HG03442 (cell line): ENCODE data around the gene FBXO10.
A peak's percentile ranks its signal among the peaks of the same experiment; 100 is the strongest.
"Not testable (repeated sequence)": the region's sequence is repeated elsewhere in the genome, so short reads cannot be mapped to it uniquely, and the experiment has no call there.

Source experiments
- ATAC-seq: cut with Tn5 transposase; IDR thresholded peaks from one replicate; pipeline ENCODE4 v1.9.1; 2021; ENCODE audit warnings: mild to moderate bottlenecking, moderate library complexity; ENCODE audit not compliant: unreplicated experiment

Gene FBXO10, protein sequence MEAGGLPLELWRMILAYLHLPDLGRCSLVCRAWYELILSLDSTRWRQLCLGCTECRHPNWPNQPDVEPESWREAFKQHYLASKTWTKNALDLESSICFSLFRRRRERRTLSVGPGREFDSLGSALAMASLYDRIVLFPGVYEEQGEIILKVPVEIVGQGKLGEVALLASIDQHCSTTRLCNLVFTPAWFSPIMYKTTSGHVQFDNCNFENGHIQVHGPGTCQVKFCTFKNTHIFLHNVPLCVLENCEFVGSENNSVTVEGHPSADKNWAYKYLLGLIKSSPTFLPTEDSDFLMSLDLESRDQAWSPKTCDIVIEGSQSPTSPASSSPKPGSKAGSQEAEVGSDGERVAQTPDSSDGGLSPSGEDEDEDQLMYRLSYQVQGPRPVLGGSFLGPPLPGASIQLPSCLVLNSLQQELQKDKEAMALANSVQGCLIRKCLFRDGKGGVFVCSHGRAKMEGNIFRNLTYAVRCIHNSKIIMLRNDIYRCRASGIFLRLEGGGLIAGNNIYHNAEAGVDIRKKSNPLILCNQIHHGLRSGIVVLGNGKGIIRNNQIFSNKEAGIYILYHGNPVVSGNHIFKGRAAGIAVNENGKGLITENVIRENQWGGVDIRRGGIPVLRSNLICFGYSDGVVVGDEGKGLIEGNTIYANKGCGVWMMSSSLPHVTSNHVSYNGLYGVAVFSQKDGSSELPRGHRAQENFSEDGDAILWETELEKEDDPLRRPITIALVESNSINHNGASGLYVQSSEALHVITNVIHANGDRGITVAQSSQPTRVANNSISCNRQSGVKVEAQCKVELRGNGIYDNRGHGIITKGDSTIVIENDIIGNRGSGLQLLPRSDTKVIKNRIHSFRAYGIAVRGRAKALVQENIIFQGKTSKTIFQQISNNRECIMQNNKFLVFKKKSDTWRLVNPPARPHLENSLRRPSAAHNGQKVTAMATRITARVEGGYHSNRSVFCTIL

DNA sequence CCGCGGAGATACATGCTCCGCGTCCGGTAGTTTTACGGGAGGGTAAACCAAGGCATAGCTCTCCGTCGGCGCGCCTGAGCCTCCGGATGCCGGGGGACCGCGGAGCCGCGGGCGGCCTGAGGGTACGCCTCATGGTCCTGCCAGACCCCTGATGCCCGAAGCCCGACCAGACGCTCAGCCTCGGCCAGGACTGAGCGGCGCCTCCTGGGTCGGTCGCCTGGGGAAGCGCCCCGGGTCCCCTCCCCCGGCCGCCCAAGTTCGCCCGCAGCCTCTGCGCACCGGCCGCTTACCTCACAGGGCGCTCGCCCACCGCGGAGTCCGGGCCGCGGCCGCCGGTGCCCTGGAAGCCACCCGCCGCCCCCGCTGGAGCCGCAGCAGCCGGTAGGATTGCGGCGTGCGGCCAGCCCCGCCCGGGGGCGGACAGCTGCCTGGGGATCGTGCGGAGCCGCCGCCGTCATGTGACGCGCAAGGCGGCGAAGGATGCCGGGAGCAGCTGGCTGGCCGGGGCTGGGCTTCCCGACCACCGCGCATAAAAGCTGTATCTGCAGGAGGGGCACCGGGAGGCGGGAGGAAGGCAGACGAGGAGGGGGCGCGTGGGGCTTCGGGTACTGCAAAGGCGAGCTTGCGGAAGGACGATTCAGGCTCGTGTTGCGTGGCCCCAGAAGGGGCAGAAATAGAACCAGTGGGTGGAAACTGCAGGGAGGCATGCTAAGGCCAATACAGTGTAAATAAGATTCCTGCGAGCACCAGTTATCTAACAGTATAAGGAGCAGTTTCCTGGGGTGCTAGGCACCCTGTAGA lies at the start of gene FBXO10:
FBXO10 (minus strand) TSS at position 460 of the 801 bp plus-strand sequence. CDS start 34,612 bp downstream, outside the sequence.
- peak; percentile 74 for ATAC-seq

DNA sequence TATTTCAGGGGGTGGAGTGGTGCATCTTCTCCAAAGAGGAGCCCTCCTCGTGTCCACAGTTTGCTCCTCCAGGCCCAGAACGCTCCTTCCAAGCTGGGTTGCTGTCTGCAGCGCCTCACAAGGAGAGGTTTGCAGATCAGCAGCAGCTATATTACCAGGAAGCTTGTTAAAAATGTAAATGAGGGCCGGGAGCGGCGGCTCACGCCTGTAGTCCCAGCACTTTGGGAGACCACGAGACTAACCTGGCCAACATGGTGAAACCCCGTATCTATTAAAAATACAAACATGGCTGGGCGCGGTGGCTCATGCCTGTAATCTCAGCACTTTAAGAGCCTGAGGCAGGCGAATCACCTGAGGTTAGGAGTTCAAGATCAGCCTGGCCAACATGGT lies 49.6 kb upstream of the FBXO10 start:
- no peak for ATAC-seq

DNA sequence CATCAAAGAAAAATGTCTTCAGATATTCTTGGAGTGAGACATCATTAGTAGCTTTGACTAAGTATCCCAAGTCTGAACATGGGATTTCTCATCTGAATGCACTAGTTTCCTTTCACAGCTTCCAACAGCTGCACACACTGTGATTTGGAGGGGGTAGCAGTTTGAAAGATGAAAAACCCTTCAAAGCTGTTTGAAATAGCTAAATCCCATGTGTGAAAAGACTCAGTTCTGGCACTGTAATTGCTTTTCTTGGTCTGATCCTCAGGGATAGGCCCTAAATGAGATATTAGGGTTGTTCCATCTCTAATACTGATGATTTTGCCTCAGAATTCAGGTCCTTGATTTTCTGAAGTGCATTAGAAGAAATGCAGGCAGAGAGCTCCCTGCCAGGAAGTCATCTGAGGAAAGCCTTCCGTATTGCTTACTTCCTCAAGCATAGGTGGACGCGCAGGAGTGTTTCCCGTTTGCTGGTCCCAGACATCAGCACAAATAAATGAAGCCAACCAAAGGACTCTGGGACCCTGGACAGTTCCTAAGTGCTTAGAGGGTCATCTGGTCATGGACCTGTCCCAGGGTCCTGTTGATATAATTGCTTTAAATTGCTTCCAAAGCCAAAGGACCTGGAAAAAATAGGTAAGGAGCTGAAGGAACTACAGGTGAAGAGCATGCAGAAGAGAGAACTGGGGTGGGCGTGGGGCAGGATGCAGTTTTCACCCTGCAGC lies 49.0 kb upstream of the FBXO10 start:
- ATAC-seq = no peak

DNA sequence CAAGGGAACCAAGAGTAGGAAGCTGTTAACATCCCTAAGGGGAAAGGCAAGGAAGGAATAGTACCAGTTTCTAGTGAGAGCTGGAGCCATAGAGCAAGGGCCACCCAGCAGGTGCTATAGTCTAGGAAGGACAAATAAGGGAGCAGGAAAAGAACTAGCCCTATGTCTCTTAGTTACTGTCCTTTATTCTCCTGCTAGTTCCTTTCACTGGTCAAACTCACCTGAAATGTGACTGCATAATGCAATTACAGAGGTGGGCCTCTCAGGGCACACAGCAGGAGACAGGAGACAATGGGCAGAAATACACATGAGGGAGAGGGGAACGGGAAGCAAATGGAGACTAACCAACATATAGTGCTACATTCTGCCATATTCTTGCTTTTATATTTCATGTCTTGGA lies 47.9 kb upstream of the FBXO10 start:
- ATAC-seq = no peak

DNA sequence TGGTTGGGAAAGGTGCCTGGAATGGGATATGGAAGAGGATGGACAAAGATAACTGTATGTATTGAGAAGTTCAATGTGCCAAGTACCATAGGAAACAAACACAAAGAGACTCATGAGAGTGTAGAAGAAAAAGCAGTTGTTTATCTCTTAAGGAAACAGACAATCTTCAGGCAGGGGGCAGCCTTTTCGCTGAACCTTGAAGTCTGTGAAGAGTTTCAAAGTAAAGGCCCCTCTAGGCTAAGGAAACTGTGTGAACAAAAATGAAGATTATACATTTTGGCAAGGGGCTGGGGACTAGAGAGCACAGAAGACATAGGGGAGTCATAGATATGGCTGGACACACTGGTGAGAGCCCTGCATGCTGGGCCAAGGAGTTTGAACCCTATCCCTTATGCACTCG lies 47.1 kb upstream of the FBXO10 start:
- ATAC-seq = no peak

DNA sequence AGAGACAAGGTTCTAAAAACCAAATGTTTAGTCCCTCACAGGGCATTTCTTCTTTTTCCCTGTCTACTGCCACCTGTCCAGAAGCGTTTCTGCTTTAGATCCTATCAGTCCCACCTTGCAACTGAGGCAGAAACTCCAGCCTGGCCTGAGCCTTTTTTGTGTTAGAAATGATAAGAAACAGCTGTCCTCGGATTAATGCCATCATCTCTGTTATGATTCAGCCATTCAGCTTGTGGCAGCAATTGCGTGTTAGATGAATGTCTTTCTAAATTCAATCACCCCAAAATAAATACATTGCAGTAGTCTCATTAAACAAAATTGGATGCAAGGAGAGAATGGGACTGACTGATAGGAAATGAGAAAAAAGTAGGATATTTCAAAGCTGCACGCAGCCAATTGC lies 46.3 kb upstream of the FBXO10 start:
- no peak for ATAC-seq

DNA sequence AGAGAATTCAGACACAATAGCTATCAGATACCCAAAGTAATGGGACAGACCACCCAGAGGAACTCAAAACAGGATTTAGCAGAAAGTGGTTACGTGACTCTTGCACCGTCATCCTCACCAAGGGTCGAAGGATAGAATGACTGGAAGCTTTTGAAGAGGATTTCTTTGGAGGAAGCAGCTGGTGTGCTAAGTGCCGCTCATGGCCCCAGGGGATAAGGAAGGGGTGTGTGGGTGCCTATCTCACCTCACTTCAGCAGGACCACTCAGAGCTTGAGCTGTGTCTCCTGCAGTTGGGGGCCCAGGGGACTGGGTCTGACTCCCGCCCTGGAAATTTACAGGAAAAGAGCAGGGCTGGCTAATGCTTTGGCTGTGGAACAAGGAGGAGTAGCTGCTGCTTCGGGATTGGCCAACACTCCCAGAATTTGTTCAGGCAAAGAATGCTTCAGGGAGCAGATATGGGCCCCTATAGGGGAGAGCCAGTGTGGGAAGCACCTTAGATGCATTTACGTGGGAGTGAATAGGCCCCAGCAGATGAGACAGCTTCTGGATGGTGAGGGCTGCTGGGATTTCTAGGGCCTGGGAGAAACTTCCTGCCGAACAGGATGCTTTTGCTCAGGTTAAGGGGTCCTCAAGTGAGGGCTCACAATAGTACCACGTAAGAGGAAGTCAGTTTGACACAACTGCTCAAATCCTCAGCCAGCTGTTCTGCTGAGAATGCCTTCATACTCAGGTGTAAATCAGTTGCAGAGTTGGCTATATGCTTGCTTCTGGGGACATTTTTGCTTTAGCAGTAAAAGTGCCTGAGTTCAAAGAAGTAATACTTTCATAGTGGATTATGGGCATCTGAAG lies 45.3 kb upstream of the FBXO10 start:
- no peak for ATAC-seq

DNA sequence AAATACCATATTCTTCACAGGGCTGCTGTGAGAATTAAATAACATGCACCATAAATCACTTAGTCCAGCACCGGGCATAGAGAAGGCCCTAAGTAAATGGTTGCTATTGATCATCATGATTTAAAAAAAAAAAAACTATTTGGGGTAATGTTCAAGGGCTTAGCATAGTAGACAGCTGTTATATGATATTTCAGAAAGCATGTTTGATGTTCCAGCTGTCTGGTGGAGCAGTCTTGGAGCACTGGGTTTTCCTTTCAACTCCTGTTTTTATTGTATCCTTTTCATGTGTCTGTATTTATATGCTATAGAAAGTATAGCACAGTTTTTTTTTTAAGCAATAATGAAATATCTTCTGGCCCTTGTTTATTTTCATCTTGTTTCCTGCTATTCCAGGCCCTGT lies 44.2 kb upstream of the FBXO10 start:
- no peak for ATAC-seq

DNA sequence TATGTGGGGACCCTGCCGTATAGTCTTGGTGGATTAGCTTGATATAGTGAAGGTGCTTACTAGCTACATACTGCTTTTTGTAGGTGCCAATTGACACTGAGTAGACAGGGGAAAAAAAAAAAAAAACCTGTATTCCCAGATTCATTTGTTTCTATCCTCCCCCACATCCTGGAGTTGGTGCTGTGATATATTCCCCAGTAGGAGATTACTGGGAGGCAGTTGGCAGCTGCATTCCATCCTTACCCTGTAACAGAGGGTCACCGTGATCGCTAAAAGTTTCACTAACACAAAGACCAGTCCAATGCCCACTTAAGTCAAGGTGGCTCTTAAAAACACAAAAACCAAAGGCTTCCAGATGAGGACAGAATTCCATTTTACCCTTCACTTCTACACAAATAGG lies 43.6 kb upstream of the FBXO10 start:
- no peak for ATAC-seq

DNA sequence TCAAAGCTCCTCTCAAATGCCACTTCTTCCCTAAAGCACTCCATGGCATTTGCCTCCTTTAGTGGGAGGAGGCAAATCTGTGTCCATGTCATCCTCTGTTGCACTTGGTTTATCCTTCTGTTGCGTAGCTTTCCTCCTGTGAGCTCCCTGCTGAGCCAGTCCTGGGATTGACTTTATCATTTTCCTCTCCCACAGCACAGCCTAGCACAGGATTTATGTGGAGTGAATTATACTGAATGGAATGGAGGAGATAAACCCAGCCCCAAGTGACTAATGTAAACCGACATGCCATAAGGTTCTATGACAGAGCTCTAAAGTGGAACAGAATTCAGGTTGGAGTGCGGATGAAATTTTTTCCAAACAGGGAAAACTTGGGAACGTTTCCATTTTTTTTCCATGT lies 42.6 kb upstream of the FBXO10 start:
- no peak for ATAC-seq

DNA sequence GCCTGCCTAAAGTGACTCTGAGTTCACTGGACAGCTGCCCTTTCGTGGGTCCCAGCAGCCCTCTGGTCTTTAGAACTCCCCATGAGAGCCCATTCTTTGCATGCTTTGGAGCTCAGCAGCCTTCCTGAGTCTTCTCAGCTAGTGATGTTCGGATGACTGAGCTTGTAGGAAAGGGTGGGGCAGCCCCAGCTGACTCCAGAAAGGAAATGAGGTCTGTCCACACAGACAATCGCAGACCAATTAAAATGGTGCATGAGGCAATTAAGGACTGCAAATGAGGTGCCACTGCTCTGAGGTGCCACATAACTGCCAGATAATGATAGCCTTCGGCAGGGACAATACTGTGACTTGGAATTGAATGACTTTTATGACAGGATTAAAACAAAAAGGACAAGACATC lies 41.7 kb upstream of the FBXO10 start:
- ATAC-seq = no peak

DNA sequence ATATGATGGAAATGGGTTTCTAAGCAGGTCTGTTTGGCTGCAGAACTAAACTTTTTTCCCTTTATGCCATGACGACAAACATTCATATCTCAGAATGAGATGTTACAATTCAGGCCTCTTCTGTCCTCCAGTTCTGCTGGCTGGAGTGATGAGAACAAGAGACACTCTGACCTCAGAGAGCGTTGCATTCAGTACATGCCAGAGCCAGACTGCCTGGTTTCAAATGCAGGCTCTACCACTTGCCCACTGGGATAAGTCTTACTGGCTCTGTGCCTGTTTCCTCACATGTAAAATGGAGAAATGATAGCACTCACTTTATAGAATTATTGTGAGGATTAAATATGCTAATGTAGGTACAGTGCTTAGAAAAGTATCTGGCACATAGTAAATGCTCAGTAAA lies 41.0 kb upstream of the FBXO10 start:
- ATAC-seq = no peak

DNA sequence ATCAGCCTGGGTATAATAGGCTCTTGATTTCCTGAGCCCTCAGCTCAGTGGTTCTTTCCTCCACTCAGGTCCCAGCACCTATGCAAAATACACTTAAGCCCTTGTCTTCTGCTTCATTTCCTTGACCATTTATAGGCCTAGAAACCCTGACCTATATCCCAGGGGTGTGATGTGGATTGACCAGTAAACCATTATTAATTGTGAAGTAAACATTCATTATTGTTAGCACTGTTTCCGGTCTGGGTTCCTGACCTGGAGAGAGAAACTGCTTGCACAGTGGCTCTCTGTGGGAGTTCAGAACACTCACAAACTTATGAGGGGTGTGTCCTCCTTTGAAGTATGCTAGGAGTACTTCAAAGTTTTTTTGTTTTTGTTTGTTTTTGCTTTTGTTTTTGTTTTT lies 35.8 kb upstream of the FBXO10 start:
- no peak for ATAC-seq

DNA sequence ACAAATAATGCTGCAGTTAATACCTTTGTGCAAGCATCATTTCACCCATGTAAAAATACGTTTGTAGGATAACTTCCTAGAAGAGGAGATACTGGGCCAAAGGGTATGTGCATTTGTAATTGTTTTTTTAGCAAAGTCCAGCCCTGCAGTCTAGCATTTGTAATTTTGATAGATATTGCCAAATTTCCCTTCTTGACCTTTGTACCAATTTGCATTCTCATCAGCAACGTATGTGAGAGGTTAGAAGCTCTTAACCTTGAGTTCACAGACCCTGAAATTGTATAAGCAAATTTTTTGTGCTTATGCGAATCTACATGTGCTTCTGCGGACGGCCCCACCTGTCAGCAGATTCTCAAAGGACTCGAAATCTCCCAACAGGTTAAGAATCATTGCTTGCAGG lies 34.8 kb upstream of the FBXO10 start:
- no peak for ATAC-seq

DNA sequence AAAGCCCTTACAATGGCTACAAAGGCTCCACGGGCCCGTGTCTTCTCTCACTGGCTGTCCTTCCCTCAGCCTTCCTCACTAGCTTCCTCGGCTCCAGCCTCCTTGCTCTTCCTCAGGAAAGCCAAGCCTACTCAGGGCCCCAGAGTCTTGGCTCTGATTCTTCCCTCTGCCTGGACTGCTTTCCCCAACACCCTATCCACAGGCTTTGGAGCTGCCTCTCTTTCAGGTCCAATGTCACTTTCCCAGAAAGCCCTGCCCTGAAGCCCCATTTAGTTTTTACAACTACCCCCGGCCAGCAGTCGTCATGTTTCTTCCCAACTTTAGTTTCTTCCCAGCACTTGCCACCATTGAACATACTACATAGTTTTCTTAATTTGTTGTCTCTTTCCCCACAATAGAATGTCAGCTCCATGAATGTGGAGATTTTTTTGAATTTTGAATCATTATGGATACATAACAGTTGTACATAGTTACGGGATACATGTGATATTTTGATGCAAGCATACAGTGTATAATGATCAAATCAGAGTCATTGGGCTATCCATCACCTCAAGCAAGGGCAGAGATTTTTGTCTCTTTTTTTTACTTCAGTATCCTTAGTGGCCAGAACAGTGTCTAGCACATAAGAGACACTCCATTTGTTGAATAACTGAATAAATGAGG lies 33.7 kb upstream of the FBXO10 start:
- ATAC-seq = no peak

DNA sequence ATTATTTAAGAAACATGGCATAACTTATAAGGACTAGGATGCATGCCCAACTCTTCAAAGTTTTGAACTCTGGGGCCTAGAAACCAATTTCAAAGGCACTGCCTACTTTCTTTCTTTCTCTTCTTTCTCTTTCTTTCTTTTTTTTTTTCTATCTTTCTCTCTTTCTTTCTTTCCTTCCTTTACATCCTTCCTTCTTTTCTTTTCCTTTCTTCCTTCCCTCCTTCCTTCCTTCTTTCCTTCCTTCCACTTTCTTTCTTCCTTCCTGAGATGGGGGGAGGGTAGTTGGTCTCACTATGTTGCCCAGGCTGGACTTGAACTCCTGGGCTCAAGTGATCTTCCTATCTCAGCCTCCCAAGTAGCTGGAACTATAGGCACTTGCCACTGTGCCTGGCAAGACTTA lies 32.1 kb upstream of the FBXO10 start:
- no peak for ATAC-seq

DNA sequence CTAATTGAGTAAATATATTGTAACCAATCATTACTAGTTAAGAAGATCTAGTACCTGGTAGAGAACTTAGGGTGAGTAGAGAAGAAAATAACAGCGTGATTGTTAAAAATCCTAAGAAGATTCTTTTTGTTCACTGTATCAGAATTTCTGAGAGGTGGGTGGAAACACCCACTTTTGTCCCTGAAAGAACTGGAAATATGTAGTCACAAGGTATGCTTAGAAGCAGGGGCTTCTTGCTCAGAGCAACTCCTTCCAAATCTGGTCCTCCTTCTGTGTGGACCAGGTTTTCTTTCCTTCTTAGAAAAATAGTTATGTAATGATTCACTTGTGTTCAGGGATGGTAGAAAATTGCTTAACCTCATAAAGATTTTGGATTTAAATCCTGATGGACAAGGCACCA lies 28.1 kb upstream of the FBXO10 start:
- ATAC-seq = no peak

DNA sequence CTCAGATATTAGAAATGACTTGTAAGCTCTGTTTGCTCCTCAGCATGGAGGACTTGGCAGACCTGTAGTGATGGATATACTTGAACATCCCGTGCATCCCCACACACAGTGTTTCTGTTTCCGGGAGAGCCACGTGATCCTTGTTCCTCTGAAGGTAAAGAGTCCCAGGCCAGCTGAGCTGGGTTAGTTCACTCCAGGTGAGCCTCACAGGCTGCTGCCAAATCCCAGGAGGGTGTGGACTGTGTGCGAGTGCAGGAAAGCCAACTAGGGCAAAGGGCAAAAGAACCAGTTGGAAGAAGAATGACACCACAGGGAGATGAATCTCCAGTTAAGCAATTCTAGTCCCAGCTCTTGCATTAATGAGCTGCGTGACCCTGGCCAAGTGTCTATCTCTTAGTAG lies 26.6 kb upstream of the FBXO10 start:
- ATAC-seq = no peak

DNA sequence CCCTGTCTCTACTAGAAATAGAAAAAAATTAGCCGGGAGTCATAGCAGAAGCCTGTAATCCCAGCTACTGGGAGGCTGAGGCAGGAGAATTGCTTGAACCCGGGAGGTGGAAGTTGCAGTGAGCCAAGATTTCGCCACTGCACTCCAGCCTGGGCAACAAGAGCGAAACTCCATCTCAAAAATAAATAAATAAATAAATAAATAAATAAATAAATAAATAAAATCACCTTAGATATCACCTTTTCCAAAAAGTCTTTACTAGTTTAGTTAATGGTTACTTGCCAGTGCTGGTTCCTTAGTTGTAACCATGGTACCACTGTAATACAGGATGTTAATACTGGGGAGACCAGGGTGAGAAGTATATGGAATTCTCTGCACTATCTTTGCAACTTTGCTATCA lies 25.9 kb upstream of the FBXO10 start:
- not testable (repeated sequence) for ATAC-seq
